Measurements from ENCODE around the gene CRB2.
"Not testable (repeated sequence)": the region's sequence is repeated elsewhere in the genome, so short reads cannot be mapped to it uniquely, and the experiment has no call there.

Gene CRB2

DNA sequence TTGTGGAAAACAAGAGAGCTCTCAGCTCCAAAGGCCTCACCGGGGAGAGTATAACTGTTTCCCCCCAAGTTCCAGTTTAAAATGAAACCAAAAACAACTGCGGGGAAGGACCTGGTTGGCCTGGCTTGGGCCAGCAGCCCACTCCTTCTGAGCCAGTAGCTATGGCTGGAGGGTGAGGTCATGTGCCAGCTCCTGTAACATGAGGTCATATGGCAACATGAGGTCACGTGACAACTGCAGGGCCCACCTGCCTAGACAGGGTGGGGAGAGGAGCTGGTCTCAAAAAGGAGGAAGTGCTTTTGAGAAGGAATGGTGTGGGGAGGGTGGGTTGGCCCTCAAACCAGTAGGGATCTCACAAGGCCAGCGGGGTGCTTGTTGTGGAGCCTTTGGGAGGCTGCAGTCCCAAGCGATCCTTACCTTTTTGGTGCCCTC is 29.3 kb upstream of the CRB2 start:
- FAIRE-seq = no peak

DNA sequence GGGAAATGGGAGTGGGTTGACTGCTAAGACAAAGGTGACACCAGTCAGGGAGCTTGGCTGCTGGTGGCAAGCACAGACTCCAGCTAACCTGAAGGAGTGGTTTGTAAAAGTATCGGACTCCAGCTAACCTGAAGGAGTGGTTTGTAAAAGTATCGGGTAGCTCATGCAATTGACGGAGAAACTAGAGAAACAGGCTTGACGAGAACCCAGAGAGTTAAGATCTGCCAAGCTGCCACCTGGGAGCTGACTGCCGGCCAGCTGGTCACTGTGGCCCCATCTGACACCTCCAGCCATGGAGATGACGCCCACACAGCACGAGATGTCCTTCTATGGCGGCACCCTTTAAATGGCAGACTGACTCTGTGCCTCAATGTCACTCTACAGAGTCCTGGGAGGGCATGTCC is 28.3 kb upstream of the CRB2 start:
- FAIRE-seq (no peak), DNase-seq (ENCODE audit: extremely low spot score, insufficient read length, low read depth) (no peak)

More for the DNA sequence above, 29.3 kb upstream of the CRB2 start:
- no peak for DNase-seq (ENCODE audit: extremely low spot score, insufficient read length, low read depth)

DNA sequence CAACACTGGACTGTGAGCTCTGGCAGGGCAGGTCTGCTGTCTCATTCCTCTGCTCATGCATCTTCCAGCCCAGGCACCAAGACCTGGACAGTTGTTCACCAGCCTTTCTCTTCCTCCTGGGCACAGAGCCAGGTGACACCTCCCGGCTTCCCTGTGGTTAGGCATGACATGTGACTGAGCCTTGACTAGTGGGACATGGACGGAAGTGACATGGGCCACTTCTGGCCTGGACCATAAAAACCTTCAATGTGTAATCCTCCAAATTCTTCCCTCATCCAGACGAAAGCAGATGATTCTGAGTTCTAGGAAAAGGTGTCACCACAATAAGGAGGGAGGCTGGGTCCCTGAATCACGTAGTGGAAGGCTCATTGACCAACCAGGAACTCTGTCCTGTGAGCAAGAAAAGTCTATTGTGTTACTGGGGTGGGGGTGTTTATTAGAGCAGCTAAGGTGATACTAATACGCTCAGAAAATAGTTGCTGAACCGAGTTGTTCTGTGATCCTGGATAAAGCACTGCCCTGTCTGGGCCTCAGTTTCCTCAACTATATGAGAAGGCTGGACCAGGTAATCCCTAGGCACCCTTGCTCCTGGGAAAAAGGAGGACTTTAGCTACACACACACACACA is 26.6 kb upstream of the CRB2 start:
- no peak for DNase-seq (ENCODE audit: extremely low spot score, insufficient read length, low read depth)
- FAIRE-seq = no peak

DNA sequence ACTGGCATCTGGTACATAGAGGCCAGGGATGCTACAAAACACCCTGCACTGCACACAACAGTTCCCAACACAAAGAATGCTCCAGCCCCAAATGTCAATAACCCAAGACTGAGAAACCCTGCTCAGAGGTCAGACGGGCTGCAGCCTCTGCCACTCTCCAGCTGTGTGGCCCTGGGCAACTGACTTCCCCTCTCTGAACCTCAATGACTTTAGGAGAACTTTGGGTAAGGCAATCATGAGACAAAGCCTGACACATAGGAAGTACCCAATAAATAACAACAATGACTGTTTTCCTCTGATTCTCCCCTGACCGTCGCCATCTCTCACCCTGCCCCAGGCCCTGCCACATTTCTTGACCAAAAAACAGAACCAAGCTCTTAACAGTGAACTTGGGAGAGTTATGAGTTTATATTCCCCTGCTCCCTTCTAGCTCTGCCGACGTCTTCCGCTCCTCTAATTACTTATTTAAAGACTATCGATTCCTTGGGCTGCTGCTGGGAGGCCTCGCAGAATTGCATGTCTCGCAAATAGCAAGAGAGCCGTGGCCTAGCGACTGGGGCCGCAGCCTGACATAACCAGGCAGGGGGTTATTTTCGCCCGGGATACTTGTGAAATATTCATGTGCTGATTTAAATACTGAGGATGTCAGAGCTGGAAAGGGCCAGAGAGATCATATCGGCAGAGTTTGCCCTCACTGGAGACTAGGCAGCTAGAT is 24.5 kb upstream of the CRB2 start:
- DNase-seq (ENCODE audit: extremely low spot score, insufficient read length, low read depth) (no peak), FAIRE-seq (no peak)

DNA sequence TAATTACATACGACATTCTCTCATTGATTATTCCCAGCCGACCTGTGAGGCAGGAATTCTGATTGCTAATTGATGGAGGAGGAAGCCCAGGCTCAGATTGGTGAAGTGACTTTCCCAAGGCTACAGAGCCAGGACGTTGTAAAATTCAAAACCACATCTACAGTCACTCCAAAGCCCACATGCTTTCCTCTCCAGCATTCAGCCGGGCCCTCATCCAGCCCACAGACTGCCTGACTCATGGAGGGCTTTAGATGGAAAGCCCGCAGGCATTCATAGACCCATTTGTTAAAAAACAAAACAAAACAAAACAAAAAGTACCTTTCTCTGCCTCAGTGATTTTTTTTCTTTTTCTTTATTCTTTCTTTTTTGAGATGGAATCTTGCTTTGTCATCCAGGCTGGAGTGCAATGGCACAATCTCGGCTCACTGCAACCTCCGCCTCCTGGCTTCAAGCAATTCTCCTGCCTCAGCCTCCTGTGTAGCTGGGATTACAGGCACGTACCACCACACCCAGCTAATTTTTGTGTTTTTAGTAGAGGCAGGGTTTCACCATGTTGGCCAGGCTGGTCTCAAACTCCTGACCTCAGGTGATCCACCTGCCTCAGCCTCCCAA is 22.8 kb upstream of the CRB2 start:
- DNase-seq (ENCODE audit: extremely low spot score, insufficient read length, low read depth); FAIRE-seq: not testable (repeated sequence)

DNA sequence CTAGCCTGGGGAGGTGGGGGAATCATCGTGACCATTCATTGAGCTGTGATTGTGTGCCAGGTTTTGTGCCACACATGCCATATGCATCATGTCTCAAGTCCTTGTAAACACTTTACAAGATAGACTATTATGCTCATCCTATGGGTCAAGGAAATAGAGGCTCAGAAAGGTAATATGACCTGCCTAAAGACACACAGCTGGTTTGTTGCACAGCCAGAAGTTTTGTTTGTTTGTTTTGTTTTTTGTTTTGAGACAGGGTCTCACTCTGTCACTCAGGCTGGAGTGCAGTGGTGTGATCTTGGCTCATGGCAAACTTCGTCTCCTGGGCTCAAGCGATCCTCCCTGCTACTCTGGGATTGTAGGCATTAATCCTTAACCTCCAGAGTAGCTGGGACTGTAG is 21.4 kb upstream of the CRB2 start:
- no peak for FAIRE-seq
- no peak for DNase-seq (ENCODE audit: extremely low spot score, insufficient read length, low read depth)

DNA sequence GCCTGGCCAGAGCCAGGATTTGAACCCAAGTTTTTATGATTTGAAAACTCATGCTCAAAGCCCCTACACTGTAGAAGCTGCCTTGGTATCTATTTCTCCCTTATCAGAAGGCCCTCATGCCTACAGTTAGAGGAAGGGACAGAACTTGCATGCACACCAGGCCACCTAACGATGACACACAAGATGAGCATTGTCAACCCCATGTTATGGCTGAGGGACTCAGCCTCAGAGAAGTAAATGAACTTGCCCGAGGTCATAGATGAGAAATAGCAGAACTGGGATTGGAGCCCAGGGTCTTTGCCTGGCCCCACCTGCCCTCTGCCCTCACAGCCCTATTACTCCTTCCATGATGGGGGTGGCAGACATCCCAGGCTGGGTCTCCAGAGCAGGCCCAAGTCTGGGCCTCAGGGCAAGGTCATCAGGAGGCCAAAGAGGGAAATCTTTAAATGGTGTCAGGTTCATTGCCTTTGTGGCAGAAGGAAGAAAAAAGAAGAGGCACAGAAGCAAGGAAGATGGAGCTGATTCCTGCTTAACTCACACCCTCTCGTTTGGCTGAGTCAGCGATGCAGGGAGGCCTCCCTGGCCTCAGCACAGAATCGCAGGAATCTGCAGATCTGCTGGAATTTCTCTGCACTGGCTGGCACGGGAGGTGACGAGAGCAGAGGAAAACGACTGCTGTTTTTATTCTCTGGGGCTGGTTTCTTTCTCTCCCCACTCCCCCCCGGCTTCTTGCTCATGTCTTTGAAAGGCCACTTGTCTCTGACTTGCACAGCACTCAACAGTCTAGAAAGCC is 20.6 kb upstream of the CRB2 start:
- FAIRE-seq = no peak

DNA sequence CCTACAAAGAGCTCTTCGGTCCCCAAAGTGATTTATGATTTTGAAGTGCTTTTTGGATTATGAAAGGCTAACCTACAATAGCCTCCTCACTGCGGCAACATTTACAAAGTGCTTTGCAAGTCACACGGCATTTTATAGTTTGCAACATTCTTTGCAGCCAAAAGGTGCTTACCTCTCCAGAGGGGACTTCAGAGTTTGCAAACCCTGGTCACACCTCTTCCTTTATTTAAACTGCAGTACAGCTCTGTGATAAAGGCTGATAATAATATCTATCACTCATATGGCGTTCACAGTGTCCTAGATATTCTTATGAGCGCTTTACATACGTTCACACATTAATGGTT is 20.0 kb upstream of the CRB2 start:
- FAIRE-seq (no peak), DNase-seq (ENCODE audit: extremely low spot score, insufficient read length, low read depth) (no peak)

More for the DNA sequence above, 20.6 kb upstream of the CRB2 start:
- DNase-seq (ENCODE audit: extremely low spot score, insufficient read length, low read depth) = no peak

DNA sequence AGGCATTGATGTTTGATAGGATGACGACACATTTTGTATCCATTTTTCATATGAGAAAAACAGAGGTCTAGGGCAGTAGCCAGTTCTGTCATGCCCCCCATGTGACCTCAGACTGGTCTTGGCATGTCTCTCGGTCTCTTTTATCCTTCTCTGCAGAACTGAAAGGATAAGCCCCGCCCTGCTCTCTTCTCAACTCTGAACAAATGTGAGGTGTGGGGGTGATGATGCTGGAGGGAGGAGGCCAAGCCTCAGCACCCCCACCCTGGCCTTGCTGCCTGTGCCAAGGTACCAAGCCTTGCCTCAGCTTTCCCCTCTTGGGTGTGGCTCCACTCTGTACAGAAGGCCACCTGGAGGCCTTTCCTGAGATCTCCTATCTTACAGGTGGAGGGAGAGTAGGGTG is 19.5 kb upstream of the CRB2 start:
- no peak for DNase-seq (ENCODE audit: extremely low spot score, insufficient read length, low read depth)
- FAIRE-seq = no peak

DNA sequence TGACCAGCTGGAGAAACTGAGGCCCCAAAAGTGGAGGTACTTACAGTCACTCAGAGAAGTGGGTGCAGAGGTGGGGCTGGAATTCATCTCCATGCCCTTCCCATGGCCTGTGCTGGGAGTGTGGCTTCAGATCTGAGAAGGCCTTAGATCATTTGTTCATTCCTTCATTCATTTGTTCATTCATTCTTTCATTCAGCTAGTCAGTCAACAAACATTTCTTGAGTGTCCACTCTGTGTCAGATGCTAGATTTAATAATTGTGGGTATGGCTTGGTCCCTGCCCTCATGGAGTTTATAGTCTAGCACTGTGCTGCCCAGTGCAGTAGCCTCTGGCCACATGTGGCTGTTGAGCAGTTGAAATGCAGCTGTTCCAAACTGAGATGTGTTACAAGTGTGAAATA is 19.0 kb upstream of the CRB2 start:
- FAIRE-seq = no peak
- DNase-seq (ENCODE audit: extremely low spot score, insufficient read length, low read depth) = no peak

DNA sequence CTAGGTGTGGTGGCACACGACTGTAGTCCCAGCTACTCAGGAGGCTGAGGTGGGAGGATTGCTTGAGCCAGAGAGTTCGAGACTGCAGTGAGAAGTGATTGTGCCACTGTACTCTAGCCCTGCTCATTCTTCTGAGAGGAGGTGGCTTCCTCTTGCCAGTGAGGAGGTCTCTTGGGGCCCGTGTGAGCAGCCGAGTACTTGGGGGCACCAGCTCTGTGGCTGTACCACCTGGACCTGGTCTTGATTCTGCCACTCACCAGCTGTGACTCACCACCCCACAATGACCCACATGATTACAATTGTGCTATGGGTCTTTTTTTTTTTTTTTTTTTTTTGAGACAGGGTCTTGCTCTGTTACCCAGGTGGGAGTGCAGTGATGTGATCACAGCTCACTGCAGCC is 18.0 kb upstream of the CRB2 start:
- FAIRE-seq = peak; percentile 26
- no peak for DNase-seq (ENCODE audit: extremely low spot score, insufficient read length, low read depth)

DNA sequence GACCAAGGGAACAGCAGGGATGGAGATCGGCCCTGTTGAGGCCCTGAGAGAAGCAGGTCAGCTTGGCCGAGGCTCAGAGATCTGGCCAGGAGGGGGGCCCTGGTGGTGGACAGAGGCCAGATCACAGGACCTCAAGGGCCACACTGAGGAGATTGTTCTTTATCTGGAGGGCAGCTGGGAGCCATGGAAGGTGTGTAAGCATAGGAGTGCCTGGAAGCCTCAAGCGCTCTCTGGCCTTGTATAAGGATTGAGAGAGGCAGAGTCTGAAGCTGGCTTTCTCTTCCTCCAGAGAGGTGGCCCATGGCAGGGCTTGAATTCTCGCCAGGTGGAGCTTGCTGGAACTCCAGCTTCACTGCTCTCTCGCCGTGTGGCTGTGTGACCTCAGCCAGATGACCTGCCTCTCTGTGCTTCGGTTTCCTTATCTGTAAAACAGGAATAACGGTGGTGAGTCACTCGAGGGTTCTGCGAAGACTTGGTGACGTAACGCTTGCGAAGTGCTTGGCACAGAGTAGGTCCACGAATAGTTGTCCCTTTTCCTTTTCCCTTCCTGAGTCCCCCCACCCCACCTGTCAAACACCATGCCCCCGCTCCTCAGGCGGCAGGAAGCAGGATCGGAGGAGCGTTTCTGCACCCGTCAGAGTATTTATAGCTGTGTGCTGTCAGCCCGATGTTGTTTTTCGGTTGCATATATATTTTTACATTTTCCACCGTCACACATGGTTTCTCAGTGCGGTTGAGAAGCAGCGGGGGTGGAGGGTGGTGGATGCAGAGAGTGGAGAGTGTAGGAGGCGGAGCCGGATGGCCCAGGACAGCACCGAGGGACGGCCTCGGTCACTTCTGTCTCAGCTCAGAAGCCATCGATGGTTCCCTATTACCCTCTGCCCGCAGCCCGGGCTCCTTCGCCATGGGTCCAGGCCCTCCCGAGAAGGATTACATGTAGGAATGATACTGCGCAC is 17.0 kb upstream of the CRB2 start:
- DNase-seq (ENCODE audit: extremely low spot score, insufficient read length, low read depth) = peak; percentile 48
- peak; percentile 92 for FAIRE-seq

DNA sequence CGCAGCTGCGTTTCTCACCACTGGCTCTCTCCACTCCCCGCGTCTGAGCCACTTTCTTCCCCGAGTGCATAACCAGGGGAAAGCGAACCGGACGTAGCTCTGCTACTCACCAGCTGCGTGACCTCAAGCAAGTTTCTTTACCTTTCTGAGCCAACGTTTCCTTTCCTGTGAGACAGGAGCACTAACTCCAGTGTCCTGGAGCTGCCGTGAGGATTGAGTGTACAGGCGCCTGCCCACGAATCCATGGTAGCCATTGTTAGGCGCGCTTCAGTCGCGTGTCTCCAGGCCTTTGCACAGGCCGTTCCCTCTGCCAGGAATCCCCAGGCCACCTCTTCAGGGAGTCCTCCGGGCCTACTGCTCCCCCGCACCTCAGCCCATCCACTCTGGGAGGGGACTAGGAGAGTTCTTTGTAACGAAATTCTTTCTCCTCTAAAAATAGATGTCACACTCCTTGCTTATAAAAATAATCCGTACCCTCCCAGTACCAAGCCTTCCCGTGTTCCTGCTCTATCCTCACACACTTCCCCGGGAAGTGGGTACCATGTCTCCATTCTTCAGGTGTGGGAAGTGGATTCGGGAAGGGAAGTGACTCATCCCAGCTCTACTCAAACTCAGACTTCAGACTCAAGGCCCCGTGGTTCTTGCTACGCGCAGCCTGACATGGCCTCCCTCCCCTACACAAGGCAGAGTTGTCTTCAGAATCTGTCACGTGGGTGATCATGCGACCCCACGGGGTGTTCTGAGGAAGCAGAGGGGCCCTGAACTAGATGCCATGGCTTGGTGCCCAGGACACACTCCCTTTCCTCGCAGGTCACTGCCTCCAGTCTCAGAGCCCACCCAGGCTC is 16.1 kb upstream of the CRB2 start:
- no peak for FAIRE-seq
- no peak for DNase-seq (ENCODE audit: extremely low spot score, insufficient read length, low read depth)

DNA sequence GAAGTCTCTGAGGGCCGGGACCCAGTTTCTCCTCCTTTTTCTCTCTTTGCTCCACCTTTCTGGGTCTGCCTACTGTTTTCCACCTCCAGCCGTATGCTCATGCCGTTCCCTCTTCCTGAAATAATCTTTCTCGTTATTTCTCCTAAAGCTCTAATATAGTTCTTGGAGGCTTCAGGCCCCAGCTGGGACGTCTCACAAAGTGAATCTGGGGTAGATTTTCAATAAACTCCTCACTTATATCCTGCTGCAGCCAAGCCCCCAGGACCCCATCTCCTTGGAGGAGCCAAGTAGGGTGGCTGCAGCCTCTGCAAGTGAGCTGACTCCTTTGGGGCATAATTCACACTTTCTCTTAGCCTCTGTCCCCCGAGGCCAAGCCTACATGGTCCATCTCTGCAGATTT is 14.2 kb upstream of the CRB2 start:
- no peak for FAIRE-seq
- no peak for DNase-seq (ENCODE audit: extremely low spot score, insufficient read length, low read depth)

DNA sequence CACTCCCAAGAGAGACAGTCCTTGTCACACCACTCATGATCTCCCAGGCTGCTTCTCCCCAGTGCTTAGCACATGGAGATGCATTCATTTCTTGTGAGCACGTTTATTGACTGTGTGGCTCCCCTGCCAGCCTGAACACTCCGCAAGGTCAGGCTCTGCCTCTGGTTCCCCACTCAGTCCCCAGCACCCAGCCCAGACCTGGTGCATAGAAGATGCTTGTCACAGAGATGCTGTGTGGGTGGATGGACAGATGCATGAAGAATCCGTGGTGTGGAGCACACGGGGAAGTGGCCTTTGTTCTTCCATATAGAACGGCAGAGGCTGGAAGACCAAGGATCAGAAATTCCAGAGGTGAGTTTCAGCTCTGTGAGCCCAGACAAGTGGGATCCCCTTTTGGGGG is 13.8 kb upstream of the CRB2 start:
- no peak for FAIRE-seq
- no peak for DNase-seq (ENCODE audit: extremely low spot score, insufficient read length, low read depth)

DNA sequence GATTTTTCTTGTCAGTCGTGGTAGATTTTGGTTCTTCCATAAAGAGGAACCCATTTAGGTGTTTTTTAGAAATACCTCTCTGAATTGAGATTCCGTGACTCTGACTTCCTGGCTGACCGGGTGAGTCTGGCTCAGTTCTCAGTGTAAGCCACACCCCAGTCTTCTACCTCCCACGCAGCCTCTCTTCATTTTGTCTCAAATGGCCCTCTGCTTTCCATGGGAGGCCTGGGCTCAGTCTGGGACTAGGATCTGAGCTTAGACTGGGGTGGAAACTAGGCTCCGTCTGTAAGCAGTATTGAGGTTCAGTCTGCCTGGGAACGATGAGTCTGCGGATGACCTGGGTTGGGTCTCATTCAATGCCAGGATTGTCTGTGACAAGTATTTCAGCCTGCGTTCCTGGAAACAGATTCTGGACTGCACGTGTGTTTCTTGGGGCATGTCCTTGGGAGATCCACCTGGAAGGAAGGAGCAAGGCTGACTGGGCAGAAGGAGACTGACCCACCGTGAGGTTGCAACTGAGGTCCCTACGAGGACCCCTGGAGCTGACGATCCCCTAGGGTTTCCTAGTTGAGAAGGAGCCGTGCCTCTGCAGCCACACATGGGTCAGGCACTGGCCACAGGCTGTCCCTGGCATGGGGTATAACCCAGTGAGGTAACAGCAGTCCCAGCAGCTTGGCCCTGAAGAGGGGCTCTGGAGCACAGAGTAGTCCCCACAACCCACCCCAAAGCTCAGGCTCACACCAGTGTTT is 12.4 kb upstream of the CRB2 start:
- FAIRE-seq = peak; percentile 91

DNA sequence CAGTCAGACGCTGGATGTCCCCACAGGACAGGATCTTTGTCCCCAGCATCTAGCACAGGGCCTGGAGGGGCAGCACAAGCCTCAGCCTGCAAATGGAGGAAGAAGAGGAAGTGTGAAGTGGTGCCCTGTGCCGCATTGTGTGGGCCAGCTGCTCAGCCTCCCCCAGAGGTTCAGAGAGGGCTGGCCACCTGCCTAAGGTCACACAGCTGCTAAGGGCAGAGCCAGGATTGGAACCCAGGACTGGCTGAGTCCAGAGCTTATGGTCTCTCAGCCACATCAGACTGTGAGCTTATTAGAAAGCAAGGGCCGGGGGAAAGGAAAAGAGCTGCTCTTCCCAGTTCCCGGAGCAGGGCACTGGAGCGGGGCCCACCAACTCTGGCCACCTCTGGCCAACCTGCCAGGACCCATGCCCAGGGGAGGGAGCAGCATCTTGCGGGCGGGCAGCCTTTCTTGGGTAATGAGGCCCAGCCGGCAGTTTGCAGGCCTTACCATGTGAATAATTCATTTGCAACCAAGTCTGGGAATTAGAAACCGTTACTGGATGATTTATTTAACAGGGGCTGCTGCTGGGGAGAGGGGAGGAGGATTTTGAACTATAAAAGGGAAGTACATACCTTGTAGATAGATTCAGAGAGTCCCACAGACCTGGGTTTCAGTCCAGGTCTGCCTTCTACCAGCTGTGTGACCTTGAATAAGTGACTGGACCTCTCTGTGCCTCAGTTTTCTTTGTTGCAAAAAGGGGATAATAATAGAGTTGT is 11.6 kb upstream of the CRB2 start:
- FAIRE-seq = no peak
- no peak for DNase-seq (ENCODE audit: extremely low spot score, insufficient read length, low read depth)

More for the DNA sequence above, 12.4 kb upstream of the CRB2 start:
- DNase-seq (ENCODE audit: extremely low spot score, insufficient read length, low read depth) = peak; percentile 60
